Fibroblast of villous mesenchyme (primary cell): ENCODE results near the gene TAF4. TPM values are rescaled to one million over a fixed set of nuclear protein-coding genes. Genes with fewer than 3 reads are reported as not detected.
"Not testable (repeated sequence)": the region's sequence is repeated elsewhere in the genome, so short reads cannot be mapped to it uniquely, and the experiment has no call there.

Experiments used
- DNase-seq: peaks from one replicate; pipeline ENCODE4 v3.0.0-alpha.2; 2010; ENCODE audit warnings: low read depth
- H3K4me3 ChIP-seq: 2 replicates; pipeline ENCODE4 v1.5.1; 2011; ENCODE audit warnings: low read depth, mild to moderate bottlenecking, low read length
- CTCF ChIP-seq: IDR thresholded peaks from 2 replicates; pipeline ENCODE4 v1.5.1; 2012; ENCODE audit warnings: low read depth, mild to moderate bottlenecking, low read length; ENCODE audit not compliant: insufficient read depth
- total RNA-seq: library from RNA; depleted of rRNA; stranded (reverse); fragments of >200 nt; gene quantifications from 2 replicates; pipeline ENCODE4 v1.2.3, GENCODE V29; 2012

Gene TAF4
- total RNA-seq, 1 donor = 3.0 TPM

- DNase-seq = no peak
- TF ChIP-seq CTCF = no peak
- no peak overlapping the region for H3K4me3 ChIP-seq
These were observed 9.3 kb downstream of the TAF4 start for GRCh38 chr20:62056377-62056776.

GRCh38 chr20:62055862-62056115 is 9.9 kb downstream of the TAF4 start:
- DNase-seq, H3K4me3 ChIP-seq: not testable (repeated sequence)

GRCh38 chr20:62055106-62055861 is 10.4 kb downstream of the TAF4 start:
- TF ChIP-seq CTCF = no peak
- H3K4me3 ChIP-seq = no peak overlapping the region
- no peak for DNase-seq

GRCh38 chr20:62054451-62054953 is 11.2 kb downstream of the TAF4 start:
- DNase-seq = no peak
- TF ChIP-seq CTCF = no peak
- H3K4me3 ChIP-seq = no peak overlapping the region

GRCh38 chr20:62053465-62054196 is 12.1 kb downstream of the TAF4 start:
- no peak for TF ChIP-seq CTCF
- no peak overlapping the region for H3K4me3 ChIP-seq

GRCh38 chr20:62052842-62053464 is 12.7 kb downstream of the TAF4 start:
- DNase-seq = no peak
- TF ChIP-seq CTCF = no peak
- no peak overlapping the region for H3K4me3 ChIP-seq

More at GRCh38 chr20:62053465-62054196, 12.1 kb downstream of the TAF4 start:
- no peak for DNase-seq

GRCh38 chr20:62052336-62052841 is 13.3 kb downstream of the TAF4 start:
- H3K4me3 ChIP-seq = no peak overlapping the region
- TF ChIP-seq CTCF = no peak

More at GRCh38 chr20:62052336-62052841, 13.3 kb downstream of the TAF4 start:
- DNase-seq = no peak
